DOHH2 (cell line): Measurements from ENCODE around the gene RPTOR.

Experiments used
- H3F3A ChIP-seq: fragments of 200-600 bp; sonication (generic), shearing (Covaris generic); 2 replicates; pipeline ENCODE4 v1.6.0; 2016; ENCODE audit warnings: antibody characterized with exemption, mild to moderate bottlenecking; ENCODE audit not compliant: control insufficient read depth, insufficient read depth
- H3K27ac ChIP-seq: fragments of 200-600 bp; sonication (generic); 2 replicates; pipeline ENCODE4 v1.5.1; 2014; ENCODE audit warnings: low read depth, mild to moderate bottlenecking, low read length, moderate library complexity
- H3K27me3 ChIP-seq: fragments of 200-600 bp; sonication (generic); 2 replicates; pipeline ENCODE4 v1.6.1; 2014; ENCODE audit warnings: mild to moderate bottlenecking, low read length, mixed read lengths; ENCODE audit not compliant: control insufficient read depth
- H3K36me3 ChIP-seq: fragments of 200-600 bp; sonication (generic); 2 replicates; pipeline ENCODE4 v1.6.1; 2014; ENCODE audit warnings: mild to moderate bottlenecking, low read length, moderate library complexity, mixed read lengths; ENCODE audit not compliant: control insufficient read depth
- H3K4me1 ChIP-seq: fragments of 200-600 bp; sonication (generic); 2 replicates; pipeline ENCODE4 v1.6.1; 2014; ENCODE audit warnings: mild to moderate bottlenecking, low read length, mixed read lengths; ENCODE audit not compliant: control insufficient read depth
- H3K4me2 ChIP-seq: fragments of 200-600 bp; sonication (generic); 2 replicates; pipeline ENCODE4 v1.6.0; 2014; ENCODE audit warnings: mild to moderate bottlenecking, low read length, moderate library complexity
- H3K4me3 ChIP-seq: fragments of 200-600 bp; sonication (generic); 2 replicates; pipeline ENCODE4 v1.5.1; 2014; ENCODE audit warnings: mild to moderate bottlenecking, low read length, mixed read lengths
- H3K79me2 ChIP-seq: fragments of 200-600 bp; sonication (generic); 2 replicates; pipeline ENCODE4 v1.6.1; 2014; ENCODE audit warnings: mild to moderate bottlenecking, low read length, mixed read lengths; ENCODE audit not compliant: control insufficient read depth
- H3K9me2 ChIP-seq: fragments of 200-600 bp; sonication (generic); replicated peaks from 2 replicates; pipeline ENCODE4 v1.6.1; 2014; ENCODE audit warnings: mild to moderate bottlenecking, low read length, mixed read lengths; ENCODE audit not compliant: control insufficient read depth
- H3K9me3 ChIP-seq: fragments of 200-600 bp; sonication (generic); 2 replicates; pipeline ENCODE4 v1.6.1; 2014; ENCODE audit warnings: antibody characterized with exemption, low read length, mixed read lengths; ENCODE audit not compliant: control insufficient read depth, insufficient read depth
- H4K20me1 ChIP-seq: fragments of 200-600 bp; sonication (generic); 2 replicates; pipeline ENCODE4 v1.6.0; 2014; ENCODE audit warnings: low read depth, mild to moderate bottlenecking, antibody characterized with exemption, low read length, moderate library complexity; ENCODE audit not compliant: control insufficient read depth, insufficient read depth
- EZH2phosphoT487 ChIP-seq: fragments of 200-600 bp; sonication (generic); IDR thresholded peaks from 2 replicates; pipeline ENCODE4 v1.6.1; 2017; ENCODE audit warnings: borderline replicate concordance, mild to moderate bottlenecking, antibody characterized with exemption, low read length, moderate library complexity, mixed read lengths
- TF ChIP-seq, protein P1 (sequence below): fragments of 200-600 bp; sonication (generic); IDR thresholded peaks from one replicate; pipeline ENCODE4 v1.5.1; 2014; ENCODE audit warnings: antibody characterized with exemption, mild to moderate bottlenecking, low read depth, low read length; ENCODE audit not compliant: poor library complexity, severe bottlenecking

Gene RPTOR

DNA sequence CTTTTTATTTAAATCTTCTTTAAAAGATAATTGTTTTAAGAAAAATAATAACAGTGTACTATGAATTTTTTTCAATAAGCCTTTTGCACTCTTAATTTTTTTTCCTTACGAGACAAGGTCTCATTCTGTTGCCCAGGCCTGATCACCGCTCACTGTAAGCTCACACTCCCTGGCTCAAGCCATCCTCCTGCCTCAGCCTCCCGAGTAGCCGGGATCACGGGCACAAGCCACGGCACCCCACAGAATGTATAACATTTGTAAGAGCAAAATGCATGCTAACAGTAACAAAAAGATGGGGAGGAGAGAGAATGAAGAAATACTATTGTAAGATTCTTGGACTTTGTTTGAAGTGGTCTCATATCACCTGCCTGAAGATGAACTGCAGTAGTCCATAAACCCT, 320.1 kb downstream of the RPTOR start:
- peaks cover 7% of the 10 kb centered on the region; the same call in 1 of the 2 replicates for H3F3A ChIP-seq

GRCh38 chr17:80866050-80866793, 321.6 kb downstream of the RPTOR start:
- H3K9me2 ChIP-seq = no peaks in the 10 kb centered on the region
- H3K4me2 ChIP-seq = no peak overlapping the region
- H3K4me3 ChIP-seq = no peak overlapping the region
- H3K27ac ChIP-seq = no peak overlapping the region
- H3K79me2 ChIP-seq = no peaks in the 10 kb centered on the region
- no peaks in the 10 kb centered on the region for H3K9me3 ChIP-seq
- no peaks in the 10 kb centered on the region for H4K20me1 ChIP-seq
- H3K4me1 ChIP-seq = peaks cover 7% of the 10 kb centered on the region
- no peaks in the 10 kb centered on the region for H3K27me3 ChIP-seq
- peaks cover 11% of the 10 kb centered on the region; the same call in 1 of the 2 replicates for H3K36me3 ChIP-seq
- TF ChIP-seq, protein P1, sequence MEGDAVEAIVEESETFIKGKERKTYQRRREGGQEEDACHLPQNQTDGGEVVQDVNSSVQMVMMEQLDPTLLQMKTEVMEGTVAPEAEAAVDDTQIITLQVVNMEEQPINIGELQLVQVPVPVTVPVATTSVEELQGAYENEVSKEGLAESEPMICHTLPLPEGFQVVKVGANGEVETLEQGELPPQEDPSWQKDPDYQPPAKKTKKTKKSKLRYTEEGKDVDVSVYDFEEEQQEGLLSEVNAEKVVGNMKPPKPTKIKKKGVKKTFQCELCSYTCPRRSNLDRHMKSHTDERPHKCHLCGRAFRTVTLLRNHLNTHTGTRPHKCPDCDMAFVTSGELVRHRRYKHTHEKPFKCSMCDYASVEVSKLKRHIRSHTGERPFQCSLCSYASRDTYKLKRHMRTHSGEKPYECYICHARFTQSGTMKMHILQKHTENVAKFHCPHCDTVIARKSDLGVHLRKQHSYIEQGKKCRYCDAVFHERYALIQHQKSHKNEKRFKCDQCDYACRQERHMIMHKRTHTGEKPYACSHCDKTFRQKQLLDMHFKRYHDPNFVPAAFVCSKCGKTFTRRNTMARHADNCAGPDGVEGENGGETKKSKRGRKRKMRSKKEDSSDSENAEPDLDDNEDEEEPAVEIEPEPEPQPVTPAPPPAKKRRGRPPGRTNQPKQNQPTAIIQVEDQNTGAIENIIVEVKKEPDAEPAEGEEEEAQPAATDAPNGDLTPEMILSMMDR = peak; percentile 73
- TF ChIP-seq EZH2phosphoT487 = no peak
- H3F3A ChIP-seq = peaks cover 7% of the 10 kb centered on the region; the same call in 1 of the 2 replicates

More for the DNA sequence above, 320.1 kb downstream of the RPTOR start:
- no peak overlapping the region for H3K27ac ChIP-seq
- H3K27me3 ChIP-seq = no peaks in the 10 kb centered on the region
- TF ChIP-seq, protein P1 = no peak
- TF ChIP-seq EZH2phosphoT487 = no peak
- no peaks in the 10 kb centered on the region for H3K9me3 ChIP-seq
- H4K20me1 ChIP-seq = no peaks in the 10 kb centered on the region
- no peaks in the 10 kb centered on the region for H3K79me2 ChIP-seq
- peaks cover 4% of the 10 kb centered on the region for H3K4me1 ChIP-seq
- H3K4me3 ChIP-seq = no peak overlapping the region
- no peak overlapping the region for H3K4me2 ChIP-seq
- peaks cover 11% of the 10 kb centered on the region; the same call in 1 of the 2 replicates for H3K36me3 ChIP-seq
- no peaks in the 10 kb centered on the region for H3K9me2 ChIP-seq

- no peaks in the 10 kb centered on the region for H3K27me3 ChIP-seq
- peaks cover 6% of the 10 kb centered on the region; the same call in 1 of the 2 replicates for H3K36me3 ChIP-seq
- H3K4me1 ChIP-seq = peaks cover 16% of the 10 kb centered on the region
- no peaks in the 10 kb centered on the region for H3K79me2 ChIP-seq
- H3K27ac ChIP-seq = no peak overlapping the region
- H3K9me2 ChIP-seq = no peaks in the 10 kb centered on the region
- peaks cover 7% of the 10 kb centered on the region; the same call in 1 of the 2 replicates for H3F3A ChIP-seq
- H4K20me1 ChIP-seq = no peaks in the 10 kb centered on the region
- no peaks in the 10 kb centered on the region for H3K9me3 ChIP-seq
- no peak overlapping the region for H3K4me2 ChIP-seq
- H3K4me3 ChIP-seq = no peak overlapping the region
- TF ChIP-seq, protein P1 = no peak
- no peak for TF ChIP-seq EZH2phosphoT487
Measured at GRCh38 chr17:80868022-80868609, 323.5 kb downstream of the RPTOR start.
